Erythroblast (primary cell): ENCODE data around the gene TUBA3D.
"Not testable (repeated sequence)": the region's sequence is repeated elsewhere in the genome, so short reads cannot be mapped to it uniquely, and the experiment has no call there.

Experiments used
- GATA1 ChIP-seq: IDR thresholded peaks from 2 replicates; pipeline ENCODE4 v1.6.1; 2011; ENCODE audit warnings: low read depth, mild to moderate bottlenecking, control low read depth, low read length, moderate library complexity
- POLR2A ChIP-seq: IDR thresholded peaks from 2 replicates; pipeline ENCODE4 v1.6.1; 2011; ENCODE audit warnings: mild to moderate bottlenecking, low read length

GRCh38 chr2:131476363-131476762 is 444 bp downstream of the TUBA3D start:
- not testable (repeated sequence) for TF ChIP-seq POLR2A, GATA1
